Ammon's horn (tissue), 1 donor: Measurements from ENCODE around the gene NUDCD3.

Experiments
- DNase-seq: peaks from one replicate; pipeline ENCODE4 v3.0.0-alpha.2; 2016; ENCODE audit warnings: low spot score

NUDCD3 gene

DNA sequence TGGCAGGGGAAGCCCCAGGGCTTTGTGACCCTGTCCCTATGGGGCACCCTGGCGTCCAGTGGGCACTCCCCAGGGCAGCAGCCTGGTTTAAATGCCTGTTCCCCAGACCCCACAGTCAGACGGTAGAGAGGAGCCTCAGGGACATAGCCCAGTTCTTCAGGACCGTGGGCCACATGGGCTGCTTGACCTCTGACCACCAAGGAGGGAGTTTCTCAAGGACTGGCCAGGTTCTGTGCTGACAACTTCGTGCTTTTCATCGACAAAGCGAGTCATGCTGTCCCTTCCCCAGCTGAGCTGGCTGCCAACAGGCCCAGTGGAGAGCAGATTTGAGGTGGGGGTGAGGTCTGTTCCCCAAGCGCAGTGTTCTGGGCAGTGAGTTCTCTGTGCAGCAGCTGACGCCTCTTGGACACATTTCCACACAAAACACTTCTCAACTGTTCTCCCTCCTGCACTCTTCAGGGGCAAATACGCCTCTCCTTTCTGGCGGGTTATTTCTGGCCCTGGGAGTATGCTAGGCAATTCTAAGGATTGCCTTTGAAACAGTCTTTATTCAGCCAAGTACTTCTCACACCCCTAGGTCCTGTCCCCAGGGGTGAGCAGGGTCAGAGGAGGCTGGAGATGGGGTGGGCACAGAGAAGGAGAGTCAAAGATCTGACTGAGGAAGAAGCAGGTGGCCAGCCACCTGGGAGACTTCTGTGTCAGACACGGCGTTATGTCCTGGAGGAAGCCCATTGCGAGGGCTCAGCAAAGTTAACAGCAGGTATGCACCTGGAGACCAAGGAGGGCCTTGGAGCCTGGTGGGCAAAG lies 107.8 kb downstream of the NUDCD3 start:
- peak; percentile 87 for DNase-seq

DNA sequence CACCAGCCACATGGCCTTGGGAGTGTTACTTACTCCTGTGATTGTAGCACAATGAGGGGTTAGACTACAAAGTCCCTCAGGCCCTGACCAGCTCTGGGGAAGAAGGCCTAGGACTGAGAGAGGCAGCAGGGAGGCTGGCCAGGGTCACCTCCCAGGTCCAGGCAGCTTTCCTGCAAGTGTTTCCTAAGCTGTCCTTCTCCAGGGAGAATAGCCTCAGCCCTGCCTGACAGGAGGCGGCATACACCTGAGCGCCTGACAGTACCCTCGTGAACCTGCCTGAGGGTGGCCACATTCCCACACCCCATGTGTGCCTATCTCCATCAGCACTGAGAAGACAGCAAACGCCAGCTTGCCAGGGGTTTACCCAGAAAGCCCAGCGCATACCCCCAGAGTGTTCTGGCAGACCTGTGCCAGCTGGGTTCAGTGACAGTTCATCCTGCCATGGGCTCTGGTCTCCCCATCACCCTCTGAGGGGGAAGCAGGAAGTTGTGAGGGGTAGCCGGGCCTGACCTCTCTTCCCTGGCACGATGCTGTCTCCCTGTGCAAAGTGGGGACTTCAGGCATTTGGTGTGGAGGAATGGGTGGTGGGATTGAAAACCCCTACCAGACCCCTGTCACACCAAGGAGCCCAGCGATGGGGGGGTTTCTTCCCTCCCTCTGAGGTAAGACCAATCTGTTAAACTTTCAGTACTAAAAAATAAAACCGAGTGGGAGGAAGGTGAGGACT lies 108.8 kb downstream of the NUDCD3 start:
- no peak for DNase-seq

DNA sequence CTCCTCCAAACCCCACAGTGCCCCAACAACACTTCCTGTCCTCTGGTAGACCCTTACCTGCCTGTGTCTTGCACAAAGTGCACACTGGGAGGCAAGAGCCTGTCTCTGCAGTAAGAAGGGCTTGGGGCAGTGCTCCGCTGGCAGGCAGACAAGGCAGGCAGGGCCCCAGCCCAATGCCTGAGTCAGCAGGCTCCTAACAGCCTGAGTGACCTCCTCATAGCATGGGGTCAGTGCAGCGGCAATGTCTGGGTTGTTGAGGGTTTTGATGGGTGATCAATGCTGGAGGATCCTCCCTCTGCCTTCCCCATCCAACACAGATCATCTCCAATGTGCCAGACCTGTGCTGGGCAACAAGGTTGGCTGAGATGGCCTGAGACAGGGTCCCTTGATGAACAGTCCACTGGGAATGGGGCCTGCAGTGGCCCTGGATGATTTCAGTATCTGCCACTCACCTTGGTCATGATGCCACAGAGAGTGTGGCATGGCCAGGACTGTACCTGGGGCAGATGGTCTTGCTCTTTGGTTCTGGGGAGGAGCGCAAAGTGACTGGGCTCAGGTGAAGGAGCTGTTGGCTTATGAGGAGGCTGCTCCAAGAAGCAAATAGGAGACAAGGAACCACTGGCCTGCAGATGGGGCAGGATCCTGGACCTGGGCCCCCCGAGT lies 109.5 kb downstream of the NUDCD3 start:
- no peak for DNase-seq

DNA sequence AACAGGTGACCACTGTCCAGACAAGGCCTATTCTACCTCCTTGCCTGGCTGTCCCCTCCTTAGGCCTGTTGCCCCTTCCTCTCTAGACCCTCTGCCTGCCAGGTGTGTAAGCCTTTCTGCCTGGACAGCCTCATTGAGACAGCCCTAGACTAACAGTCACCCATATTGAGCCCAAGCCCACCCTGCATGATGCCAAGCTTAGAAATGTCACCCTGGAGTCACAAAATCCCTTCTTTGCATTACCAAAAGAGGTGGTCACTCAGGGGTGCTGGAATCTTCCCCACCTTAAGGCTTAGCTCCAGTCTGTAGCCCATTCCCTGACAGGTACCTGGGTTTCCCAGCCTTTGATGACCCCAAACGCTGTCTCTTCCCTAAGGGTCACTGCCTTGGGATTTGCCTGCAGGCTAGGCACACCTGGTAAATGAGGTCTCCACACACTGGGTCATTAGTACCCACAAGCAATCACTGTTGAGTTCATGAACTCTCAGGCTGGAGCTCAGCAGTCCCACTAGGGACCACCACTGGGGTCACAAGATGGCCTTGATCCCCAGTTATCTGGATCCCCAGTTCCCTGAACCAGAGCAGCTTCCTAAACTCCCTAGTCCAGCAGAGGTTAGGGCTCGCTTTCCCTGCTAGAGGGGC lies 110.1 kb downstream of the NUDCD3 start:
- no peak for DNase-seq

DNA sequence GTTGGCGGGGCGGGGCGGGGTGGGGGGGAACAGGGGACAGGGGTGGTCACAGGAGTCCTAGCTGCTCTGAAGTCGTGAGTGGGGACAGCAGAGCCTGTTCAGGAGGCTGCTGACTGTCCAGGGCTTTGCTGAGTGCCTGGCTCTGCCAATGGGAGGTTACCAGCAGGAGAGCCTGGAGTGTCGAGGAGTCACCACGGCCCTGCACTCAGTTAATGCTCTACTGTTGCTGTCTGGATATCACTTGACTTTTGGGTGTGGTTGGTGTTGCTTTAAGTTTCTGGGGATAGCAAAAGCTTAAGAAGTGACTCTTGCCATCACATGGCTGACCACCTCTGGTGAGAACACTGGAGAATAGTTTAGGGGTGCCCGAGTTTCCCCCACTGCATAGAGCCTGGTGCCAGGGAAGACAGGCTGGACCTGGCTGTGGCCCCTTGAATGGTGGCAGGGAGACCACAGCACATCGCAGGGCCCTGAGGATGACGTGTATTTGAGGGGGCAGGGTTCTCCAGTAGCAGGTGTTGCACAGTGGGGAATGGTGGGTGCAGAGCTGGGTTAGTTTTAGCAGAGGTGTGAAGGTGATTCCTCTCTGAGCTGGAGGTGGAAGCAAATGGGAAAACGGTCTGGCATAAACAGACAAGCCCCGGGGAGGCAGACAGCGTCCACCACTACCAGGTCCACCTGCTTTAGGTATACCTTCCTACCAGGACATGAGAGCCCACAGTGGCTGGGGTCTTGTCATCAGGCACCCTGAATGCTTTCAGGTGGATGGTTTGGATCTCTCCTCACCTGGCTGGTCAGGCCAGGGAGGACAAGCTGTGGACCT lies 110.9 kb downstream of the NUDCD3 start:
- no peak for DNase-seq

DNA sequence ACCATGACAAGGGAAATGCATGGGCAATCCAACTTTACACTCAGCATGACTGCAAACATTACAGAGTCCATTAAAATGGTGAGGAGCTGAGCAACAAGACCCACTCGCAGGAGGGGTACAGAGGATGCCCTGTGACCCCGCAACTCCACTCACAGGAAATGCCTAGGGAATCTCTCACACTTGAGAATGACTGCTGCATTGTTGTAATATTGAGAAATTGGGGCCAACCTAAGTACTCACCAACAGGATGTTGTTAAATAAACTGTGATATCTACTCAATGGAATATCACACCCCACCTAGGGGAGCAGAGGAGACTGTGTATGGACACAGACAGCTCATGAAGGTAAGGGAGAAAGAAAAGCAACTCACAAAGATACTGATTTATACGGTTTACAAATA lies 111.7 kb downstream of the NUDCD3 start:
- no peak for DNase-seq

DNA sequence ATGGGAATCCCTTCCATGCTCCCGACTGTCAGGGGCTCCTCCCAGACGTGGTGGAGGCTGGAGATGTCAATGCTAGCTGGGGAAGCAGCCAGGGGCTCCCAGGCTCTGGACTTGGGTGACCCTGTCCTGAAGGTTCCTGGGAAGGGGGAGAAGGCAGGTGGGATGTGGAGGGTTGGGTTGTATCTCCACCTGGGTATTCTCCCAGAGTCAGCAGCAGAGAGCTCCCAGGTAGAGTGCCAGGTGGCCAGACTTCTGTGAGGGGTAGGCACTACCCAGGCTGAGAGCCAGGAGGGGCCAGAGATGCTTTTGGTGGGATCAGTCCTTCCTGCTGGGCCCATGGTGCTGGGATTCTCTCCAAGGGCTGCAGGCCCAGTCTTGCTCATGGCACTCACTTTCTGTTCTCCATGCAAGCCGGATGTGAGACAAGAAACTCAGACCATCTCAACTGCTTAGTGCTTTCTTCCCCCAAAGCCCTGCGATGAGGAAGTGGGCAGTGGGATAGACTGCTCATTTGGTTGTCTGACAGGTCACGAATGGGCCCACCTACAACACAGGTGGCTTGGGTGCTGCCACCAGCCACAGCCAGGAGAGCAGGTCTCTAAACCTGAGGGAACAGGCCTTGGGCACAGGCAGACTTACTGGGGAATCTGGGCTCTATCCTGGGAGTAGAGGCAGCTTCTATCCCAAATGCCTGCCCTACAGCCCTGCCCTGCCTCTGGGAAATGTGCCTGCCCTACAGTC lies 112.6 kb downstream of the NUDCD3 start:
- no peak for DNase-seq

DNA sequence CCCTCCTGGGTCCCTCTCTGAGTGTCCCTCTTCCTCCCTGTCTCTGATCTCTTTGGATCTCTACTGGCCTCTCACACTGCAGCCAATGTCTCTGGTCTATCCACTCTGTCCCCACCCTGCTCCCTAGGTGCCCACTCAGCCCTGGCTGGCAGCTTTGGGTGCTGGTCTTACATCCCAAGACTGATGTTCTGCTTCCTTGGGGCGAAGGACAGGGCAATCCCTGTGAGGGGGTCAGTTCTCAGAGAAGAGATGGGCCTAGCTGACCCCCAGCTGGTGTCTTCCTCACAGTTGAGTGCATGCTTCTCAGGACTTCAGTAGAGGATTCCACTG lies 113.4 kb downstream of the NUDCD3 start:
- DNase-seq = no peak

DNA sequence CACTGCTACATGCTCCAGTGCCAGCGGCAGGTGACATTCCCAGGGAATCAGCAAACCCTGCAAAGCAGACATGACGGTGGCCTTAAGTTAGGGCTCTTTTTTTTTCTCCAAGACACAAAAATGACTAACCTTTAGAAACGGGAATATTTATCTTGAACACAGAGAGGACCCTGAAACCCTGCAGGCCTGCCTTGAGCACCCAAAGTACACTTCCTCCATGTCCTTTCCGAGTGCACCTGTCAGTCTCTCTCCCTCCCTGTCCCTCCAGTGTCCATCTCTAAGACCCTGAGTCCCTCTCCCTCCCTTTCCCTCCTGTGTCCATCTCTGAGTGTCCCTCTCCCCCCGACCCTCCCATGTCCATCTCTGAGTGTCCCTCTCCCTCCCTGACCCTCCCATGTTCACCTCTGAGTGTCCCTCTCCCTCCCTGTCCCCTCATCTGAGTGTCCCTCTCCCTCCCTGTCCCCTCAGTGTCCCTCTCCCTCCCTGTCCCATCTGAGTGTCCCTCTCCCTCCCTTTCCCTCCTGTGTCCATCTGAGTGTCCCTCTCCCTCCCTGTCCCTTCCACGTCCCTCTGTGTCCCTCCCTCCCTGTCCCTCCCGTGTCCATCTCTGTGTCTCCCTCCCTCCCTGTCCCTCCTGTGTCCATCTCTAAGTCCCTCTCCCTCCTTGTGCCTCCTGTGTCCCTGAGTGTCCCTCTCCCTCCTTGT lies 113.9 kb downstream of the NUDCD3 start:
- DNase-seq = no peak

DNA sequence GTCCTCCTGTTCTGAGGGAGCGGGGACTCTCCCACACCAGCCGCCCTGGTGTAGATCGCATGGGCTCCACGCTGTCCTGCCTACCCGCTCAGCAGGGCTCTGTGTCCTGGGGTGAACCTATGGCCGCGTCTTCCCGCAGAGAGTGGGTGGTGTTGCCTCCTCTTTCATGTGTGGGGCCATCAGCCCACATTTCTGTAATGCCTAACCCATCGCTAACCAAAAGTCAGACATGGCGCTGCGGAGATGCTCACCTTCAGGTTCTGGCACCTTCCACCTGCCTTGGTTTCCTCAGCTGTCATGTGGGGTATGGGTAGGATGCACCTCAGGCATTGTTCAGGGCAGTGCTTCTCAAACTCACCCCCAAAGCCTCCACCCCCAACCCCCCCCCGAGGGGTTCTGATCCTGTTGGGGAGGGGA lies 114.5 kb downstream of the NUDCD3 start:
- DNase-seq = no peak

DNA sequence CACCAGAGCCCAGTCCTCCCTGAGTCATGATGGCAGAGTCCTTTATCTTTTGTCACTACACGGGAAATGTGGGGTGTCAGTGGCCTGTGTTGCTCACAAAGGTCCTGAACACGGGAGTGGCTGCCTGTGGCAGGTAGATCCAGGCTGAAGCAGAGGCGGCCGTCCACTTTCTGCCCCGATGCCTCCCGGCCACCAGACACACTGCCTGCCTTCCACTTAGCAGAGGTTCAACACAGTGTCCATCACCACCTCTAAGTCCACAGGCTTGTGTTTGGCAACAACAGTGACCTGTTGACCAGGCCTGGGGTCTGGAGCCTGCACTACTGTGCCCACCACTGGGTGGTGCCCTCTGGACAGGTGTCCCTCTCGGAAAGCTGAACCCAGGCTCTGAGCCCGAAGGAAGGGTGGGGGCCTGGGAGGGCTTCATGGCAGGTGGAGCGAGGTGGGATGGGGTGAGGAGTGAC lies 115.2 kb downstream of the NUDCD3 start:
- no peak for DNase-seq

DNA sequence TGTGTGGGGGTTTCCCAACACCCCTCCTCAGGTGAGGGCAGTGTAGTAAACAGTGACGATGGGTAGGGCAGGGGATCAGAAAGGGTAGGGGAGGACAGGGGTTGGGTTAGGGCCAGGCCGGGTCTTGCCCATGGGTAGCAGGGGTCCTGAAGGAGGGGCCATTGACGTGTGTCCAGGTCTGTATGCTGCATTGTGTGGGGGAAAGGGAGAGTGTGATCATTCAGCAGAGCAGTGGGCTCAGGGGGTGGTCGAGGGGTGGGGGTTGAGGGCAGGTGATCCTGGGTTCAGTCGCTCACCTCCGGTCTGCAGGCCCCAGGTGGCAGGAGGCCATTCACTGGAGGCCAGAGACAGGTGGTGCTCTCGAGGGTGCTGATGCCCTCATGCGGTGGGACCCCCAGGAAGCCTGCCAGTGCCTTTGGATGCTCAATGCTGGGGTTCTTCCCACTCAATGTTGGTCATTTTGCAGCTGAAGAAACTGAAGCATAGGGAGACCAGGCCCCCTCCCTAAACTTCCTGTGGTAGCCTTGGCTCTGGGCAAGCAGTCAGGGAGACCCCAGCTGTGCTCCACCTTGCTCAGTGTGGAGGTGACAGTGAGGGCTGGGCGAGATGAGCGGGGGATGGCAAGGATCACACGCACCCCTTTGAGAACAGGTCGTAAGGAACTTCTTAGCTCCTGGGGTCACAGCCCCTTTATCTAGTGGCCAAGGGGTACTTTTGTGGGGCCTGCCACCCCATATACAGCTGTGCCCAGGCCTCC lies 116.3 kb downstream of the NUDCD3 start:
- DNase-seq = no peak

DNA sequence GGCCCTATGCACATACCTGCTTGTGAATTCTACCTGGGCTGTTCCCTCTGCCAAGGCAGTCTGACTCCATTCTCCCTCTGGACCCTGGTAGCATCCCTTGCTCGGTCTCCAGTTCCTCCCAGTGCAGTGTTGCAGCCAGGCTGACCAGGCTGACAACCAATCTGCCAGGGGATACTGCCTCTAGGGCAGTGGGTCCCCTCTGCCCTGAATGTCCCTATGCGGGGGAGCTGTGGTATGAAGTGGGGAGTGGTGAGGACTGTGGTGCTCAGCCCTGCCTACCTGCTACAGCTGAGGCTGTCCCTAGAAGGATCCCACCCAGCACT lies 117.1 kb downstream of the NUDCD3 start:
- DNase-seq = no peak

DNA sequence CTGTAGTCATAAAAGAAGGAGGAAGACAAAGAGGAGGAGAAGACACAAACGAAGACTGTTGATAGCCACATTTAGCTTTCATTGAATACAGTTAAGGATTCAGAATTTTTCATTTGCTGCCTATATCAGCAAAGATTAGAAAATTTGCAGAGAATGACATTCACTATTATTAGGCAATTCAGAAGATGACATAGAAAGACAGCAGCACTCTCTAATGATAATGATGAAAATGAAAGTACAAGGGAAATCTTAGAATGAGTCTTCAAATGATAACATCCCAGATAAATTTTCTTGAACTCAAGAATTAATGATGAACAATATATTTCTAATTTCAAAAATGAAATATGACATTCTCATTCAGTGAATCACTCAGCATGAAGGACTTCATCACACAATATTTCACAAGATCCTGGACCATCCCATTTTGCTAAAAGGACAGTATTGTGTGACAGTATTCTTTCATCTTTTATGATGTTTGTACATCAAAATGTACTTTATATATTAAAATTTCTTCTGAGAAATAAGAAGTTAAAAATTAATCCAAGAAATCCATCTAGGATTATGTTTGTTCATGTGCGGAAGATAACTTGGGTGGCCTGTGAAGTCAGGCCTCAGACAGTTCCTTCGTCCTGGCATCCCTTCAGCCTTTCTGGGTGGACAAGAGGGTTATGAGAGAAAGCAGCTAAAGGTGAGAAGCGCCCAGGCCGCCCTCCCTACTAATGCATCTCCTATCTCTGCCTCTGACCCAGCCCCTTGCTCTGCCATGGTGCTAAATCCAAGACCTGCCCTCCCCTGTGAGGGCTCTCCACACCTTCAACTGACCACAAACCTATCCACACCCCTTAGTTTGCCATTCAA lies 117.7 kb downstream of the NUDCD3 start:
- no peak for DNase-seq

DNA sequence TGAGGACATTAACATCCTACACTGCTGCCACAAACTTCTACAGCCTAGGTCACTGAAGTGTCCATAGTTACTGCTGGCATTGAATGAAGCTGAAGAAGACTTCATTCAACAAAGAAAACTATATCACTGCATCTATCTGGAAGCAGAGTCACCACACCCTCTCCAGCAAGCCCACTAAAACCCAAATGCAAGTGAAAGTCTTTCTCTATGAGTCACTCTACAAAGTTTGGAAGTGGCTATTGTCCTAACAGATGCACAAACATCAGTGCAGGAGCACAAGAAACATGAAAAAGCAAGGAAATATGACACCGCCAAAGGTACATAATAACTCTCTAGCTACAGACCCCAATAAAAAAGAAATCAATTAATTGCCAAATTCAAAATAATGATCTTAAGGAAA lies 121.6 kb downstream of the NUDCD3 start:
- no peak for DNase-seq

DNA sequence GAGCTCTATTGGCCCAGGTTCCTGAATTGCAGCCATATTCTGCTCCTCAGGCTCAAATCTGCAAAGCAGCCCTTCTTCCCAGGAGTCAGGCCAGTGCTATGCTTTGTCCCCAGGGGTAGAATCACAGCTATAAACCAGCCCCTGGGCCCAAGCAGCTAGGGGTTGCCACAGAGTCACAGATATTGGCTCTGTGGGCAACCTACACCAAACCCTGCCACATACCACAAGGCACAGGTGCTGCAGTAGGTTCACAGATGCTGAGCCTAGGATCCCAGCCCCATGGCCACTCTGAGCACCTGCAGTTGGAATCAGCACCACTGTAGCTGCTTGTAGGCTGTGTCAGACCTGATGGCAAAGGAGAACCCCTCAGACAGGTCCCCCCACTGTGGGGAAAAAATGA lies 122.0 kb downstream of the NUDCD3 start:
- no peak for DNase-seq

DNA sequence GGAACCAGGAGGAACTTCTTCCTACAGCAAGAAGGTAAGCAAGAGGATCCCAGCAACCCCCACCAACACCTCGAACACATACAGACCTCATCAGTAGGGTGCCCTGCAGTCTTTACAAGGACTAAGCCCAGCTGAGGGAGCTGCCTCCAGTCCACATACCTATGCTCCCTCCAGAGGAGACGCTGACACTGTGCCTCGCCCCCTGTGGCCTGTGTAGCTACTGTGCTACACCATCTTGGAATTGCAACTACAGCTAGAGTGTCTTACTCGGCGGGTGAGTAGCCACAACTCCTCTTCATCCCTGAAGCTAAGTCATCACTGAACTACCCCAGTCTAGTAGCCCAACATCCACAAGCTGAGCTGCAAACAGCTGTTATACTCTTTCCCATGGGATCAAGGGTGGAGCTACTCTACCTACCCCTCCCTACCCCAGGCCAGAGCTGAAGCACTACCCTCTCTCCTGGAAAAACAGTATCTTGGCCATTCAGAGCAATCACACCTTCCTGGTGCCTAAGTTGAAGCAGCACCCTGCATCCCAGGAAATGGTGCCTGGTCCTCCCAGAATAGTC lies 122.9 kb downstream of the NUDCD3 start:
- DNase-seq = no peak

DNA sequence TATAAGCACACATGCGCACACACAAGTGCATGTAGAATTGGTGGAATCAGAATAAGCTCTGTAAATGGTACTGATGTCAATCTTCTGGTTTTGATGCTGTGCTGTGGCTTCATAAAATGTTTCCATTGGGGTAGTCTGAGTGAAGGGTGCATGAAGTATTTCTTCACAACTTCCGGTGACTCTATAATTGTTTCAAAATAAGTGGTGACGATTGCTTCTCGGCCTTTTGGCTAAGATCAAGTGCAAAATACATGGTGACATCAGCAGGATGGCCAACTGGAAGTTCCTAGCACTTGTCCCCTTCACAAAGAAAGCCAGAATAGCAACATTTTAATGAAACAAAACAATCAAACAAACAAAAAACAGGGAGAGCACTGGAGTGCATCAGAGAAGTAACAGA lies 123.5 kb downstream of the NUDCD3 start:
- DNase-seq = no peak
